GM23248 (cell line): ENCODE data around the gene MYH11. TPM values are rescaled to one million over a fixed set of nuclear protein-coding genes. Genes with fewer than 3 reads are reported as not detected.

Experiments
- DNase-seq: peaks from one replicate; pipeline ENCODE4 v3.0.0-alpha.2; 2015
- H2AFZ ChIP-seq: fragments of 200-600 bp; sonication (generic); 2 replicates; pipeline ENCODE4 v1.6.1; 2016; ENCODE audit warnings: antibody characterized with exemption
- H3F3A ChIP-seq: fragments of 200-600 bp; sonication (generic); 2 replicates; pipeline ENCODE4 v1.6.1; 2016; ENCODE audit warnings: mild to moderate bottlenecking, antibody characterized with exemption, mixed run types; ENCODE audit not compliant: insufficient read depth
- H3K27ac ChIP-seq: fragments of 200-600 bp; sonication (generic); 2 replicates; pipeline ENCODE4 v1.5.1; 2016; ENCODE audit warnings: mild to moderate bottlenecking
- H3K27me3 ChIP-seq: fragments of 200-600 bp; sonication (generic); replicated peaks from 2 replicates; pipeline ENCODE4 v1.6.1; 2016; ENCODE audit warnings: mild to moderate bottlenecking; ENCODE audit not compliant: insufficient read depth
- H3K36me3 ChIP-seq: fragments of 200-600 bp; sonication (generic); 2 replicates; pipeline ENCODE4 v1.6.1; 2016; ENCODE audit warnings: low read depth, mild to moderate bottlenecking
- H3K4me1 ChIP-seq: fragments of 200-600 bp; sonication (generic); 2 replicates; pipeline ENCODE4 v1.6.1; 2016; ENCODE audit warnings: mild to moderate bottlenecking; ENCODE audit not compliant: insufficient read depth
- H3K4me2 ChIP-seq: fragments of 200-600 bp; sonication (generic); one replicate; pipeline ENCODE4 v1.6.1; 2016; ENCODE audit warnings: mild to moderate bottlenecking; ENCODE audit not compliant: unreplicated experiment
- H3K4me3 ChIP-seq: fragments of 200-600 bp; sonication (generic); 2 replicates; pipeline ENCODE4 v1.5.1; 2016; ENCODE audit warnings: mild to moderate bottlenecking
- H3K79me2 ChIP-seq: fragments of 200-600 bp; sonication (generic); 2 replicates; pipeline ENCODE4 v1.6.1; 2016; ENCODE audit warnings: mild to moderate bottlenecking; ENCODE audit not compliant: insufficient read depth
- H3K9ac ChIP-seq: fragments of 200-600 bp; sonication (generic); 2 replicates; pipeline ENCODE4 v1.6.1; 2016; ENCODE audit warnings: mild to moderate bottlenecking
- H3K9me2 ChIP-seq: fragments of 200-600 bp; sonication (generic); 2 replicates; pipeline ENCODE4 v1.6.1; 2016; ENCODE audit warnings: mixed run types, mild to moderate bottlenecking, moderate library complexity; ENCODE audit not compliant: insufficient read depth
- H3K9me3 ChIP-seq: fragments of 200-600 bp; sonication (generic); one replicate; pipeline ENCODE4 v1.6.1; 2017; ENCODE audit warnings: low read depth
- H4K20me1 ChIP-seq: fragments of 200-600 bp; sonication (generic); 2 replicates; pipeline ENCODE4 v1.6.0; 2016; ENCODE audit not compliant: insufficient read depth
- EZH2 ChIP-seq: fragments of 200-600 bp; sonication (generic); IDR thresholded peaks from 2 replicates; pipeline ENCODE4 v1.6.1; 2018; ENCODE audit warnings: antibody characterized with exemption, mild to moderate bottlenecking; ENCODE audit not compliant: insufficient read depth, poor library complexity, severe bottlenecking
- EZH2phosphoT487 ChIP-seq: fragments of 200-600 bp; sonication (generic); IDR thresholded peaks from 2 replicates; pipeline ENCODE4 v1.6.1; 2018; ENCODE audit warnings: antibody characterized with exemption, moderate library complexity, mild to moderate bottlenecking, low read depth; ENCODE audit not compliant: insufficient read depth
- WGBS, 2 experiments: methylation state at CpG; one replicate each; pipeline ENCODE4 v1.1.6; 2015 to 2017; ENCODE audit warnings: low lambda C conversion rate in 2 of 2, low coverage in 1 of 2; ENCODE audit errors: missing lambda C conversion rate in 2 of 2; 5-methylcytosine and 5-hydroxymethylcytosine counted together
- in situ Hi-C: fragments of 300-500 bp; cut with MboI; formaldehyde crosslinking; loops from 2 replicates; pipeline ENCODE4 v1.15.0; 2020
- polyA plus RNA-seq: library from polyadenylated mRNA; unstranded; fragments of >200 nt; fragmentation: Nextera tagmentation; extraction: Ambion mirVana; gene quantifications from 2 replicates; pipeline ENCODE4 v1.2.1, GENCODE V29; 2016
- total RNA-seq: library from RNA; depleted of rRNA; stranded (reverse); fragments of >200 nt; shearing (Covaris generic); gene quantifications from 2 replicates; pipeline ENCODE4 v1.2.3, GENCODE V29; 2014

MYH11 gene
- total and polyA plus RNA-seq, 2 experiments from 2014 or later: 0.79 TPM; not detected in 1

DNA sequence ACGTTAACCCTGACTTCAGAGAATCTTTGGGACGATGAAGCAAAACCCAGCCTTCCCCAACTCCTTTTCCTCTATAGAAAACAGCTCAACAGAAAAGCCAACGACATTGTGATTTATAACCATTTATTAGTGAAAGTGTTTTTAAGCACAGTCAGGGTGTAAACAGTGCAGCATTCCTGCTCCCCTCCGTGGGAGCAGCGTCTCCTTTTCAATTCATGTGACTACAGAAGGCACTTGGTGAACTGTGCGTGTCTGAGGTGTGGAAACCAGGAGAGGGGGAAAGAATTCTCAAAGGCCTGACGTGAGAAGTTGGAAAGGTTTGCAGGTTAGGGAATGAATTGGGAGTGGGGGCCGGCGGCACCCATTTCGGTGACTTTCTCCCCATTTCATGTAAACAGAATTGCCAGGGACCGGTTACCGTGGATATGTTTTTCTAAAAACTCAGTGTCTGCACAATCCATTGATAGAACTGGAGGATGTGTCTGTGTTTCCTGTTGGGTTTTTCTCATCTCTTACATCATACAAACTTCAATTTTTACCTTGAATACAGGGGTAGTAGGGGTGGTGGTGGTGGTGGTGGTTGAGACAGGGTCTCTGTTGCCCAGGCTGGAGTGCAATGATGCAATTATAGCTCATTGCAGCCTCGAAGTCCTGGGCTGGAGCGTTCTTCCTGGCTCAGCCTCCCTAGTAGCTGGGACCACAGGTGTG is 153.6 kb downstream of the MYH11 start:
- H3K4me1 ChIP-seq: no peaks in the 10 kb centered on the region
- H3K4me3 ChIP-seq: no peak overlapping the region
- TF ChIP-seq EZH2phosphoT487 (no peak), EZH2 (no peak)
- no peak for DNase-seq
- 73 to 76% methylated on average over 14 of the region's 14 CpGs for WGBS, 2 experiments
- H3K4me2 ChIP-seq: no peak overlapping the region
- H2AFZ ChIP-seq: no peak overlapping the region
- H4K20me1 ChIP-seq: no peaks in the 10 kb centered on the region
- H3K9me2 ChIP-seq: no peaks in the 10 kb centered on the region
- peaks cover 14% of the 10 kb centered on the region; the same call in 1 of the 2 replicates for H3F3A ChIP-seq
- H3K79me2 ChIP-seq: no peaks in the 10 kb centered on the region
- H3K9me3 ChIP-seq: no peaks in the 10 kb centered on the region
- no peak overlapping the region for H3K9ac ChIP-seq
- in situ Hi-C loops: no loop called here
- H3K36me3 ChIP-seq: peaks cover 27% of the 10 kb centered on the region; the same call in 1 of the 2 replicates
- H3K27me3 ChIP-seq: no peaks in the 10 kb centered on the region
- no peak overlapping the region for H3K27ac ChIP-seq

DNA sequence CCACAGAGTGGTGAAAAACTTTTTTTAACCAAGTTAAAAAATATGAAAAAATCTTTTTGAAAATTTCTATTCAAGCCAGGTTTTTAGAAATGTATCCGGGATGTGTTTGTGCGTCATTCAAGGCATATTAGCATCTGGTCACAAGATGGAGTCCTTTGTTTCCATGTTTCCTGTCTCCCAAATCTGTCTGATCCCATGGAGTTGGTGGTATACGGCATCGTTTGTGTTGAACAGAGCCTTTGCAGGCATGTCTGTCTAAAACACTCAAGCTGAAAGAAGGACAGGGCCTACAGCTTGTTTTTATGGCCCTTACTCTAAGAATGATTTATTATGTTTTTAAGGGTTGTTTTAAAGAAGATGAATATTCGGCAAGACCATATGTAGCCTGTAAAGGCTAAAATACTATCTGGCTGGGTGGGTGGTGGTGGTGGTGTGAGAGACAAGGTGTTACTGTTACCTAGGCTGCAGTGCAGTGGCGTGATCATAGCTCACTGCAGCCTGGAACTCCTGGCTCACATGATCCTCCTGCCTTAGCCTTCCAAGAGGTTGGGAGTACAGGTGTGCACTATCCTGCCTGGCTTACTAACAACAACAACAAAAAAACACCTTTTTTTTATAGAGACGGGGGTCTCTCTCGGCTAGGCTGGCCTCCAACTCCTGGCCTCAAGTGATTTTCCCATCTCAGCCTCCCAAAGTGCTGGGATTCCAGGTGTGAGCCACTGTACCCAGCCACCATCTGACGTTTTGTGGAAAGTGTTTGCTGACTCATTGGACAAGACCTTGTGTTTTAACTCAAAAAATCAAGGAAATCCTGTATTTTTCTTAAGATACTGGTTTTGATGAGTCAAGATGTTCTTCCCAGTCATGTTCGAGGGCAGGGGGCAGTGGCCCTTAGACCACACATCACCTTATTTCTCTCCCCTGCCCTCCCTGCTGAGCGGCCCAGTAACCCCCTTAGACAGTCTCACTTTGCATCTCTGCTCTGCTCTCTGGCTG is 154.6 kb downstream of the MYH11 start:
- Histone ChIP-seq H3K4me1 (no peaks in the 10 kb centered on the region), H3K9ac (no peak overlapping the region), H3K27ac (no peak overlapping the region), H4K20me1 (no peaks in the 10 kb centered on the region), H3K4me3 (no peak overlapping the region), H3K9me2 (no peaks in the 10 kb centered on the region), H3K4me2 (no peak overlapping the region), H3K27me3 (no peaks in the 10 kb centered on the region), H2AFZ (no peak overlapping the region), H3F3A (peaks cover 14% of the 10 kb centered on the region; the same call in 1 of the 2 replicates), H3K36me3 (peaks cover 36% of the 10 kb centered on the region; the same call in 1 of the 2 replicates), H3K79me2 (no peaks in the 10 kb centered on the region), H3K9me3 (no peaks in the 10 kb centered on the region)
- in situ Hi-C loops: no loop called here
- DNase-seq: peak; percentile 41
- TF ChIP-seq EZH2: no peak
- TF ChIP-seq EZH2phosphoT487: no peak
- WGBS, 2 experiments: 67% methylated on average over 11 of the region's 11 CpGs

DNA sequence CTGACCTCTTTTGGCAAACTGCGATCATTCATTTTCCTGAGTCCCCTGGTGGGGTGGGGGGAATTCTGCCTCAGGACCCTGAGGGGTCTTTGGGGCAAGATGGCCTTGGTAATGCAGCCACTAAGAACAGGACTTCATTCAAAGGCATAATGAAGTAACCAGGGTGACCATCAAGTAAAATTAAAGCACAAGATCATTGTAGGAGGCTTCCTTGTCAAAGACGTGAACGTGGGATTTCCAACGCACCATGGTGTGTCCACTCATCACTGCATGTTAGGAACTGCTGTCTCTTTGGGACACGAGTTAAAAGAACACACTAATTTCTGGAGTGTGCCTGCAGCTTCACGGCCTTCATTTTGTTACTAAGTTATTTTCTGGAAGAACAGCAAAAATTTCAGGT is 155.5 kb downstream of the MYH11 start:
- Histone ChIP-seq H3K27me3 (no peaks in the 10 kb centered on the region), H4K20me1 (no peaks in the 10 kb centered on the region), H3F3A (peaks cover 14% of the 10 kb centered on the region; the same call in 1 of the 2 replicates), H3K9ac (no peak overlapping the region), H3K4me1 (no peaks in the 10 kb centered on the region), H3K4me3 (no peak overlapping the region), H3K36me3 (peaks cover 42% of the 10 kb centered on the region; the same call in 1 of the 2 replicates), H3K9me2 (no peaks in the 10 kb centered on the region), H2AFZ (no peak overlapping the region), H3K9me3 (no peaks in the 10 kb centered on the region), H3K27ac (no peak overlapping the region), H3K79me2 (no peaks in the 10 kb centered on the region), H3K4me2 (no peak overlapping the region)
- 80 to 81% methylated on average over 6 of the region's 6 CpGs for WGBS, 2 experiments
- DNase-seq: no peak
- in situ Hi-C loops: no loop called here
- TF ChIP-seq EZH2 (no peak), EZH2phosphoT487 (no peak)

DNA sequence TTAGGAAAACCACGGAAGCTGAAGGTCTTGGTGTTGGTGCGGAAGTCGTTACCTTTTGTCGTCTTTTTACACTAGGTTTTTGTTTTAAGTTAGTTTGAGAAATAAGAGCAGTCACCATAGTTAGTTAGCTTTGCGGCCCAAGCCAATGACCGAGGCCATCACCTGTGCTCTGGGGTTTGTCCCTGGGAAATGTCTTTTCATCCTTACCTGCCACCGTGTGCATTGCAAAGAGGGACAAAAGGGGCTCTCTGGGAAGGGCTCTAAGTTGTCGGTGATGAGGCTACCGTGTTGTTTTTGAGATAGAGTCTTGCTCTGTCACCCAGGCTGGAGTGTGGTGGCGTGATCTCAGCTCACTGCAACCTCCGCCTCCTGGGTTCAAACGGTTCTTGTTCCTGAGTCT is 157.0 kb downstream of the MYH11 start:
- H3K4me3 ChIP-seq: no peak overlapping the region
- H3K79me2 ChIP-seq: no peaks in the 10 kb centered on the region
- H3K9me3 ChIP-seq: no peaks in the 10 kb centered on the region
- in situ Hi-C loops: no loop called here
- H3K9me2 ChIP-seq: no peaks in the 10 kb centered on the region
- H2AFZ ChIP-seq: no peak overlapping the region
- WGBS, 2 experiments: 95 to 96% methylated on average over 12 of the region's 12 CpGs
- H3K9ac ChIP-seq: no peak overlapping the region
- no peak for DNase-seq
- peaks cover 14% of the 10 kb centered on the region; the same call in 1 of the 2 replicates for H3F3A ChIP-seq
- H3K27ac ChIP-seq: no peak overlapping the region
- peaks cover 44% of the 10 kb centered on the region; the same call in 1 of the 2 replicates for H3K36me3 ChIP-seq
- no peaks in the 10 kb centered on the region for H3K27me3 ChIP-seq
- no peaks in the 10 kb centered on the region for H4K20me1 ChIP-seq
- no peak for TF ChIP-seq EZH2
- H3K4me2 ChIP-seq: no peak overlapping the region
- no peaks in the 10 kb centered on the region for H3K4me1 ChIP-seq
